HEK293T (cell line): Measurements from ENCODE around the gene CADM1.

ENCODE experiments used
- CTCF ChIA-PET: fragments of 350-600 bp; formaldehyde crosslinking; extraction: SDS; loops from one replicate; lab custom pipeline; 2021; ENCODE audit warnings: antibody characterized with exemption, inconsistent platforms; lab: Yijun Ruan, JAX
- POLR2A ChIA-PET: fragments of 350-600 bp; formaldehyde crosslinking; extraction: SDS; loops from one replicate; lab custom pipeline; 2020; ENCODE audit warnings: antibody characterized with exemption, inconsistent platforms; lab: Yijun Ruan, JAX
- DNase-seq: peaks from one replicate; pipeline ENCODE4 v3.0.0; 2012; ENCODE audit warnings: mixed read lengths; ENCODE audit errors: extremely low spot score
- ARNT ChIP-seq: fragments of 450-650 bp; IDR thresholded peaks from 2 replicates; pipeline ENCODE4 v1.6.1; 2017; ENCODE audit warnings: mild to moderate bottlenecking
- BHLHE40 ChIP-seq: fragments of 450-650 bp; IDR thresholded peaks from 2 replicates; pipeline ENCODE4 v1.6.1; 2016; ENCODE audit warnings: mild to moderate bottlenecking, moderate library complexity, borderline replicate concordance
- CTBP1 ChIP-seq: fragments of 450-650 bp; IDR thresholded peaks from 2 replicates; pipeline ENCODE4 v1.6.1; 2016; ENCODE audit warnings: borderline replicate concordance
- ELF4 ChIP-seq: fragments of 450-650 bp; IDR thresholded peaks from 2 replicates; pipeline ENCODE4 v1.6.1; 2017; ENCODE audit warnings: antibody characterized with exemption
- FOXA1 ChIP-seq: fragments of 450-650 bp; IDR thresholded peaks from 2 replicates; pipeline ENCODE4 v1.6.1; 2016; ENCODE audit warnings: mild to moderate bottlenecking
- FOXK2 ChIP-seq: fragments of 450-650 bp; IDR thresholded peaks from 2 replicates; pipeline ENCODE4 v1.6.1; 2016; ENCODE audit warnings: mild to moderate bottlenecking
- FOXM1 ChIP-seq: fragments of 450-650 bp; IDR thresholded peaks from 2 replicates; pipeline ENCODE4 v1.6.1; 2017; ENCODE audit warnings: mild to moderate bottlenecking, borderline replicate concordance
- HDGF ChIP-seq: fragments of 450-650 bp; IDR thresholded peaks from 2 replicates; pipeline ENCODE4 v1.6.1; 2017; ENCODE audit warnings: antibody characterized with exemption, borderline replicate concordance
- L3MBTL2 ChIP-seq: fragments of 450-650 bp; conservative IDR thresholded peaks from 2 replicates; pipeline ENCODE4 v1.6.1; 2016; ENCODE audit warnings: mild to moderate bottlenecking
- LEF1 ChIP-seq: fragments of 450-650 bp; IDR thresholded peaks from 2 replicates; pipeline ENCODE4 v1.6.1; 2017; ENCODE audit warnings: mild to moderate bottlenecking, borderline replicate concordance
- NFRKB ChIP-seq: fragments of 450-650 bp; IDR thresholded peaks from 2 replicates; pipeline ENCODE4 v1.6.1; 2016; ENCODE audit warnings: mild to moderate bottlenecking, moderate library complexity
- PKNOX1 ChIP-seq: fragments of 450-650 bp; IDR thresholded peaks from 2 replicates; pipeline ENCODE4 v1.6.1; 2016
- SP1 ChIP-seq: fragments of 450-650 bp; IDR thresholded peaks from 2 replicates; pipeline ENCODE4 v1.6.1; 2017
- SUZ12 ChIP-seq: fragments of 450-650 bp; IDR thresholded peaks from 2 replicates; pipeline ENCODE4 v1.6.1; 2016; ENCODE audit warnings: mild to moderate bottlenecking
- TARDBP ChIP-seq: fragments of 450-650 bp; IDR thresholded peaks from 2 replicates; pipeline ENCODE4 v1.6.1; 2016
- ZNF384 ChIP-seq: fragments of 450-650 bp; IDR thresholded peaks from 2 replicates; pipeline ENCODE4 v1.6.1; 2016

The CADM1 gene

GRCh38 chr11:115418081-115418480, 86.1 kb downstream of the CADM1 start:
- POLR2A ChIA-PET, result no interaction called here
- CTCF ChIA-PET, result no interaction called here
- DNase-seq, result no peak
- TF ChIP-seq BHLHE40 (no peak), ZNF384 (no peak), ARNT (no peak), SUZ12 (no peak)

GRCh38 chr11:115411120-115411519, 93.1 kb downstream of the CADM1 start:
- ChIA-PET CTCF (no interaction called here), POLR2A (no interaction called here)
- no peak for DNase-seq
- TF ChIP-seq FOXM1 (no peak), SP1 (no peak), ELF4 (no peak), FOXA1 (no peak), TARDBP (no peak), SUZ12 (no peak), PKNOX1 (no peak), FOXK2 (no peak), NFRKB (no peak)

- TF ChIP-seq LEF1 (no peak), ZNF384 (peak; percentile 81)
- ChIA-PET CTCF (no interaction called here), POLR2A (no interaction called here)
- peak; percentile 23 for DNase-seq
Observed at GRCh38 chr11:115409691-115410220, 94.5 kb downstream of the CADM1 start.

GRCh38 chr11:115409116-115409670, 95.0 kb downstream of the CADM1 start:
- POLR2A ChIA-PET, result no interaction called here
- no peak for DNase-seq

GRCh38 chr11:115408036-115408921, 95.9 kb downstream of the CADM1 start:
- POLR2A ChIA-PET, result no interaction called here
- DNase-seq, result no peak
- CTCF ChIA-PET, result no interaction called here
- TF ChIP-seq LEF1, result no peak
- TF ChIP-seq PKNOX1, result no peak
- TF ChIP-seq ARNT, result no peak
- TF ChIP-seq L3MBTL2, result no peak
- TF ChIP-seq BHLHE40, result no peak
- no peak for TF ChIP-seq ZNF384
- TF ChIP-seq TARDBP, result no peak
- TF ChIP-seq FOXK2, result no peak
- TF ChIP-seq HDGF, result no peak
- no peak for TF ChIP-seq SUZ12

More at GRCh38 chr11:115409116-115409670, 95.0 kb downstream of the CADM1 start:
- TF ChIP-seq FOXA1 (no peak), PKNOX1 (no peak), L3MBTL2 (no peak), TARDBP (no peak), FOXK2 (no peak), NFRKB (no peak), FOXM1 (no peak), SP1 (no peak), HDGF (no peak), LEF1 (no peak), CTBP1 (no peak), ZNF384 (no peak)
- CTCF ChIA-PET, result no interaction called here

GRCh38 chr11:115407496-115407895, 96.7 kb downstream of the CADM1 start:
- TF ChIP-seq FOXM1 (no peak), BHLHE40 (no peak), FOXK2 (no peak), TARDBP (no peak), SUZ12 (no peak), NFRKB (no peak), HDGF (no peak), L3MBTL2 (no peak), CTBP1 (no peak), FOXA1 (no peak), LEF1 (no peak), SP1 (no peak), PKNOX1 (no peak), ELF4 (no peak), ARNT (no peak), ZNF384 (no peak)
- DNase-seq, result no peak
- ChIA-PET POLR2A (no interaction called here), CTCF (no interaction called here)
